Activated naive CD4-positive, alpha-beta T cell treated with anti-CD3 and anti-CD28 coated beads, Interleukin-2, amount 10 ng/mL, durations not matched to agents 7 days and 5 days (primary cell): ENCODE results near the gene ZCCHC14.
A peak's percentile ranks its signal among the peaks of the same experiment; 100 is the strongest.
"Not testable (repeated sequence)": the region's sequence is repeated elsewhere in the genome, so short reads cannot be mapped to it uniquely, and the experiment has no call there.

ENCODE experiments used
- CTCF ChIA-PET: fragments of 350-600 bp; sonication (Branson Sonifier 250); formaldehyde crosslinking; loops from one replicate; lab custom pipeline; 2021; ENCODE audit warnings: antibody characterized with exemption; lab: Charles Lee
- DNase-seq: peaks from one replicate; pipeline ENCODE4 v3.0.0-alpha.2; 2020
- H3K27ac Mint-ChIP-seq: one replicate; pipeline ENCODE4 v1.8.0; 2021; ENCODE audit warnings: mild to moderate bottlenecking, moderate library complexity, mixed read lengths
- H3K27me3 Mint-ChIP-seq: one replicate; pipeline ENCODE4 v1.8.0; 2021; ENCODE audit warnings: mild to moderate bottlenecking, mixed read lengths
- H3K36me3 Mint-ChIP-seq: one replicate; pipeline ENCODE4 v1.8.0; 2021; ENCODE audit warnings: mixed read lengths
- H3K4me1 Mint-ChIP-seq: one replicate; pipeline ENCODE4 v1.8.0; 2021; ENCODE audit warnings: mixed read lengths
- H3K4me3 Mint-ChIP-seq: one replicate; pipeline ENCODE4 v1.8.0; 2021; ENCODE audit warnings: mild to moderate bottlenecking, moderate library complexity, mixed read lengths
- H3K9me3 Mint-ChIP-seq: one replicate; pipeline ENCODE4 v1.8.0; 2021; ENCODE audit warnings: mixed read lengths

ZCCHC14 gene

DNA sequence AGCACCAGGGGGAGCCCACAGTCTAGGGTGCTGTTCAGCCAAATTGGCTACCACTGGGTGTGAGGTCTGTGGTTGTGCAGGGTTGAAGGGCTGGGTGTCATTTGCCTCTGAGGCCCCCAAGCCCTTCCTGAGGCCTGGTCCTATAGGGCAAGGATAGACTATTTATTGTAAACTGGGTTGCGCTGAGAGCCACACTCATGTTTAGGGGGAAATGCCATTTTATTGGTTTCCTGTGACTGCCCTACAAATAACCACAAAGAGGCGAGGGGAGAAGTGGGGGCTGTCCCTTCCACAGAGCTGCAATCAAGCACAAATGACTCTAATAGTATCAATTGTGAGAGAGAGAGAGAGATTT, 3.6 kb upstream of the ZCCHC14 start:
- H3K36me3 Mint-ChIP-seq = no peaks in the 10 kb centered on the region
- no peaks in the 10 kb centered on the region for H3K9me3 Mint-ChIP-seq
- H3K4me3 Mint-ChIP-seq = no peak overlapping the region
- H3K4me1 Mint-ChIP-seq = peaks cover 24% of the 10 kb centered on the region
- H3K27ac Mint-ChIP-seq = no peak overlapping the region
- DNase-seq = no peak
- CTCF ChIA-PET = no interaction called here
- H3K27me3 Mint-ChIP-seq = peaks cover 51% of the 10 kb centered on the region

DNA sequence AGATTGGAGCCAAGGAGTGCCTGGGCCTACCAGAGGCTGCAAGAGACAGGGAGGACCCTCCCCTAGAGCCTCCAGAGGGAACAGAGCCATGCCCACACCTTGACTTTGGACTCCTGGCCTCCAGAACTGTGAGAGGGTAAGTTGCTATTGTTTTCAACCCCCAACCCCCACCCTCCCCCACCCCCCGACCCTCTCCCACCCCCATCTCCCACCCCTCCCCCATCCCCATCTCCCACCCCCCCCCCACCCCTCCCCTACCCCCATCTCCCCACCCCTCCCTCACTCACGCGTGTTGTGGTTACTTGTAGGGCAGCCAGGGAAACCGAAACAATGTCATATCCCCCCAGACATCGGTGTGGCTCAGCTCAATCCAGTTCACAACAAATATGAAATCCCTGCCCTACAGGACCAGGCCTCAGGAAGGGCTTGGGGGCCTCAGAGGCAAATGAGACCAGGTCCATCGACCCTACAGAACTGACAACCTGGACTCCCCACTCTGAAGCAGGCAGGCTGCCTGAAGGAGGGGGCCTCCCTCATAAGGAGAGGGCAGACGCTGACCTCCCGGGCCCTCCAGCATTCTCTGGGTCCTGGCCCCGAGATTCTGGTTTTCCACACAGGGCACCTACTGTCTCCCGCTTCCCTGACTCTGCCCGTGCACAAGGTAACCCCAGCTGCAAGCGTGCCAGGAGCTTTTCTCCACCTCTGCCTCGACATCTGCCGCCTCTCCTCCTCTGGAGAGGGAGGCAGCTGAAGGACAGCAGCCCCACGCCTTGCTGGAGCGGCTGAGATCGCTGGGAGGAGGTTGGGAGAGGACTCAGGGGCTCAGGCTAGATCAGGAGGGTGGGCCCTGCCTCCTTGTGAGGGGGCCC, 3.0 kb upstream of the ZCCHC14 start:
- DNase-seq = no peak
- H3K4me1 Mint-ChIP-seq = peaks cover 30% of the 10 kb centered on the region
- CTCF ChIA-PET = no interaction called here
- H3K27me3 Mint-ChIP-seq = peaks cover 49% of the 10 kb centered on the region
- no peak overlapping the region for H3K27ac Mint-ChIP-seq
- peaks cover 3% of the 10 kb centered on the region for H3K36me3 Mint-ChIP-seq
- no peak overlapping the region for H3K4me3 Mint-ChIP-seq
- H3K9me3 Mint-ChIP-seq = no peaks in the 10 kb centered on the region

DNA sequence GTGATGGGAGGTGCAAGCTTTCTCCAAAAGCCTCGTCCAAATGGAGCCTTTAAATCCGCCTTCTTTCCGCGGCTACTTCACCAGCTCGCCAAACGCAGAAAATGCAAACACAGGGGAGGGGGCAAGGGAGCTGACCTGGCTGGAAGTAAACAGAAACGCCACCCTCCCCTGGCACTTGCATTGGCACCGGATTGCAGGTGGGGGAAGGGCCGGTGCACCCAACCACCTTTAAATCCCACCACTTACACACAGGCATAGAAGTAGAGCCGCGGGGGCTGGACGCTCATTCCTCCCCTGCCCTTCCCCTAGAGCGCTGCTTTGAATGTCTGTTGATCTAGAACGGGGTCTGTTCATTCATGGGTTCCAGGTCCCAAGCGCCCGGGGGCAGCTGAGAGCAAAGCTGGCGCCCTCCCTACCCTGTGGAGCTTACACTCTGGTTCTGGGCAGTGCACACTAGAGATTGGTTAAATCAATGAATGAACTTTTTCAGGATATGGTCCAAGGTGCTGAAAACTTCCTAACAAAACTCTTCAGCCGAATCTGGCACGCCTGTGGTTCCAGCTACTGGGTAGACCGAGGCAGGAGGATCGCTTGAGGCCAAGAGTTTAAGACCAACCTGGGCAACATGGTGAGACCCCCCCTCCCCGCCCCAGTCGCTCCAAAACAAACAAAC, 920 bp upstream of the ZCCHC14 start:
- CTCF ChIA-PET = no interaction called here
- Mint-ChIP-seq H3K36me3 (peaks cover 4% of the 10 kb centered on the region), H3K27ac (no peak overlapping the region), H3K4me3 (peak overlapping the region; percentile 74), H3K27me3 (peaks cover 52% of the 10 kb centered on the region), H3K9me3 (no peaks in the 10 kb centered on the region), H3K4me1 (peaks cover 50% of the 10 kb centered on the region)
- DNase-seq = no peak

DNA sequence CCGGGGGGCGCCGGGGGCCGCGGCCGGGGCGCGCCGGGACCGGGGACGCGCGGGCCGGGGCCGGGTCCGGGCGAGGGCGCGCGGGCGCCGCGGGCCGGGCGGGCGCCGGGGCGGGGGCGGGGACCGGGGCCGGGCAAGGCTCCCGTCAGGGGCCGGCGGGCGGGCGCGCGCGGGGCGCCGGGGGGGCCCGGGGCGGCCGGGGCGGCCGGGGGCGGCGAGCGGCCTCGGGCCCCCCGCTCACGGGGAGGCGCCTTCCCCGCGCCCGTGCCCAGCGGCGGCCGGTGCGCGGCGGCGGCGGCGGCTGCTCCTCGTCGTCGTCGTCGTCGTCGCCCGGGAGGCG, 563 bp downstream of the ZCCHC14 start:
- Mint-ChIP-seq H3K36me3 (peaks cover 5% of the 10 kb centered on the region), H3K9me3 (no peaks in the 10 kb centered on the region), H3K27me3 (peaks cover 48% of the 10 kb centered on the region), H3K4me1 (peaks cover 59% of the 10 kb centered on the region), H3K4me3 (no peak overlapping the region), H3K27ac (no peak overlapping the region)
- DNase-seq = no peak
- CTCF ChIA-PET = no interaction called here

DNA sequence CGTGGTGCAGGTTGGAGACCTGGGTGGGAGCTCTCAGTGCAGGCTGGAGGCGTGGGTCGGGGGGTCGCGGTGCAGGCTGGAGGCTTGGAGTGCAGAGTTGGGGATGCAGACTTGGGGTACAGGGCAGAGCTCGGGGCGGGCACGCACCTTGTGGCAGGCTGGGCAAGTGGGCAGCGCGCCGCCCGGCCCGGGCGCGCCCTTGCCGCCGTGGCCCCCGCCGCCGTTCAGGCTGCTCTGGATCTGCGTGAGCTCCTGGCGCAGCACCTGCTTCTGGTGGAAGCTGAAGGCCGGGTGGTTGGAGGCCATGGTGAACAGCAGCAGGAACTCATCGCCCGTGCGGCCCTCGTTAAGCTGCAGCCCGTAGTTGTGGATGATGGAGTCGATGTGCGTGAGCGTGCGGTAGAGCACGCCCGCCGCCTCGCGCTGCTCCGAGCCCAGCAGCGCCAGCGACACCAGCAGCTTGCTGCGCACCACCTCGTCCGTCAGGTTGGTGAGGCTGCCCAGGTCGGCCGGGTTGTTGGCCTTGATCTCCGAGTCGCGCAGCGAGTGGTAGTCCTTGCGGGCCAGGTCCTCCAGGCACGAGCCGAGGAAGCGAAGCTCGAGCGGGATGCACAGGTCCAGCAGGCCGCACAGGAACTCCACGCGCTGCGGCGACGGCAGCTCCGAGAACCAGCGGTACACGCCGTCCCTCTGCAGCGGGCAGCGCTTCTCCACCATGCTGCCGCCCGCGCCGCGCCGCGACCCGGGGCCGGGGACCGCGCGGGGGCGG, 1.1 kb downstream of the ZCCHC14 start:
- Mint-ChIP-seq H3K27ac (peak overlapping the region; percentile 86), H3K36me3 (peaks cover 5% of the 10 kb centered on the region), H3K27me3 (peaks cover 44% of the 10 kb centered on the region), H3K4me3 (peak overlapping the region; percentile 66), H3K9me3 (no peaks in the 10 kb centered on the region), H3K4me1 (peaks cover 63% of the 10 kb centered on the region)
- peak; percentile 36 for DNase-seq
- CTCF ChIA-PET = no interaction called here

DNA sequence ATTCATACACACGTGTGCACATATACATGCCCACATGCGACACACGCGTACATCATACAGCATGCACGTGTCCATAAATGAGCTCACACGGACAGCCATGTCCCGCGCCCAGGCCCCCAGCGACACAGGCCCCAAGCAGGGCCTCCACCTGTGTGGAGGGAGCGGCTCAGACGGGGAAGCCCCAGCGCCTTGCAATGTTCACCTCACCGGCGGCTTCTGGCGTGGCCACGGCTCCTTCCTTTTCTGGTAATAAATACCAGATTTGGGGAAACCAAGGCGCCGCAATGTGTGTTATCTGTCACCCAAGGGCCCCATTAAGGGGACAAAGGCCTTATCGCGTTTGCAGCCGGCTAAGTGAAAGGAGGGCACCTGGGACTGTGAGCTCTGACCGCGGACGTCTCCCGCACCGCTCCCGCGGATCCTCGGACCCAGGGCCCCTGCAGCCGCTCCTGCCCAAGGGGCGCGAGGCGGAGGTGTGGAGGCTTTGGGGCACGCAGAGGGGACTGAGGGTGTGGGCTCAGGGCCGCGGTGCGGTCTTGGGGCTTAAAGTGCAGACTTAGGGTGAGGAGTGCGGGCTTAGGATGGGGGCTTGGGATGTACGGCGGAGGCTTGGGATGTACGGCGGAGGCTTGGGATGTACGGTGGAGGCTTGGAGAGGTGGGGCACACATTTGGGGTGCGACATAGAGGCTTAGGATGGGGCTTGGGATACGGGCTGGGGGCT, 1.9 kb downstream of the ZCCHC14 start:
- DNase-seq = peak; percentile 63
- CTCF ChIA-PET = not testable (repeated sequence)
- H3K27ac Mint-ChIP-seq = peak overlapping the region; percentile 86

DNA sequence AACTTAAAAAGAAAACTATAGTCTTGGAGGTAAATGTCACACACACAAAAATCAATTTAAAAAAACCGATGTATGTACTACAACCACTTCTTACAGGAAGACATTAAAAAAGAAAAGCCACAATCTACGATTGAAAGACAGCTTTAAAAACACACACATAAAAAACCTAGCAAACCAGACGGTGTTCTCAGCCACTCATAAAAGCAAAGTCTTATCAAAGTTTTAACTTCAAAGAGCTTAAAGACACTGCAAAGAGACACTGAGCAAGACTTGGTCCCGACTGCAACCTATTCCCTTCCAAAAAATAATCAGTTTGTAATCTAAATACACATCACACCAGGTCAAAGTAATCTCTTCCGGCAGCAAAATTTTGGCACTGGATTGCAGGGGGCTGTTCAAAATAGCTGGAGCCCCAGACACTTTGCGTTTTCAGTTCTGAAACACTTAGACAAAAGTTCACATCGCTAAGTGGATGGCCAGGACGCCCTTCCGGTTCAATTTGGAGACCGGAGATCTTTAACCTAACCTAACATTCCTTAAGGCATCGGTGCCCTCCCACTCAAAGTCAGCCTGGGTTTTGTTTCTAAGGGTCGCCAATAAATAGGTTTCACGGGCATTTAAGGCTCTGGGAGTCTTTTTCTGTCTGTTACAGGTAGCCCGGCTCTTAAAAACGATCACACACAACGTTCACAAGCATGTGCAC, 2.6 kb downstream of the ZCCHC14 start:
- H3K4me3 Mint-ChIP-seq = peak overlapping the region; percentile 66
- H3K27ac Mint-ChIP-seq = peak overlapping the region; percentile 70

More for the DNA sequence above, 1.9 kb downstream of the ZCCHC14 start:
- H3K36me3 Mint-ChIP-seq, H3K9me3 Mint-ChIP-seq: not testable (repeated sequence)
- H3K4me1 Mint-ChIP-seq = peaks cover 61% of the 10 kb centered on the region
- H3K4me3 Mint-ChIP-seq = peak overlapping the region; percentile 66
- peaks cover 39% of the 10 kb centered on the region for H3K27me3 Mint-ChIP-seq

DNA sequence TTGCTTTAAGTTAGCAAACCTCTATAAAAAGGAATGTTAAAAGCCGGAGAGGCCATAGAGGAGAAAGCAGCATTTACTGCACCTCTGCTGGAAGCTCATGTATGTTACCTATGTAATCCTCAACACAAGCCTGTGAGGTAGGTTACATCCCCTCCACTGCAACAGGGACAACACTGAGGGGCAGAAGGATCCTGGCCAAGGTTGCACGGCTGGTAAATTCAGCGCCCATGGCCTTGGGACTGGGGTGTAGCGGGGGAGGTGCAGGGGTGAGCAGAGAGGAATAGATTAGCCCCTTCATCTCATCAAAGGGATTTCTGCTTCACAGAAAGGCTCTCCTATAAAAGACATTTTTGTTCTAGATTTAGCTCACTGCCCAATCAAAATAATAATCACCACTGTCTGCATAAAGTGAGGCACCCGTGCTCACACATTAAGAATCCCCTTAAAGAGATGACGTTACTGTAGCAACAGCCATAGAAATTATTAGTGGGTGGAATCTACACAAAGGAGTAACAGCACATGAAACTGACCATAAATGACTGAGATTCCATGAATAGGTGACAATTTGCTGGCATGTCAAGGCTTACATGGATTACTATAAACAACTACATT, 3.3 kb downstream of the ZCCHC14 start:
- Mint-ChIP-seq H3K27ac (peak overlapping the region; percentile 70), H3K27me3 (peaks cover 26% of the 10 kb centered on the region), H3K4me1 (peaks cover 69% of the 10 kb centered on the region), H3K4me3 (peak overlapping the region; percentile 66), H3K36me3 (peaks cover 7% of the 10 kb centered on the region), H3K9me3 (no peaks in the 10 kb centered on the region)
- CTCF ChIA-PET = no interaction called here
- no peak for DNase-seq

More for the DNA sequence above, 2.6 kb downstream of the ZCCHC14 start:
- peak; percentile 40 for DNase-seq
- Mint-ChIP-seq H3K9me3 (no peaks in the 10 kb centered on the region), H3K36me3 (peaks cover 5% of the 10 kb centered on the region), H3K4me1 (peaks cover 64% of the 10 kb centered on the region), H3K27me3 (peaks cover 33% of the 10 kb centered on the region)
- CTCF ChIA-PET = no interaction called here

DNA sequence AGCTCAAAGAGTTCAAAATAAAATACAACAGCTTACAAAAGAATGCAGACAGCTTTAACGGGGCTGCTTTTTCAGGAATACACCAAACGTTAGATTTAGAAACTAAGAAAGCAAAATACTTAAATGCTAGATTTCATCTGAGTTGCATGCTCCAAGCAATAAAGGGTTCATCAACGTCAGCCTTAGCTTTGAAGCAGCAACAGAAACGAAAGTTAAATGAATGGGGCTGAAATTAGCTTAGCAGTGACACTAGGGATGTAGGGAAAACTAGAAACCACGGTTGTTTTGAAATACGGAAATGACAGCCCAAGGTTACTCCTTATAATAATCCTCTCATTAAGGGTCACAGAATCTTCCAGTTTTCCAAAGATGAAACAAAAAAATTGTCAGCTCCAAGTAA, 3.9 kb downstream of the ZCCHC14 start:
- peaks cover 20% of the 10 kb centered on the region for H3K27me3 Mint-ChIP-seq
- H3K36me3 Mint-ChIP-seq, H3K9me3 Mint-ChIP-seq, CTCF ChIA-PET, DNase-seq: not testable (repeated sequence)
- H3K4me1 Mint-ChIP-seq = peaks cover 71% of the 10 kb centered on the region
- H3K27ac Mint-ChIP-seq = peak overlapping the region; percentile 52
- peak overlapping the region; percentile 66 for H3K4me3 Mint-ChIP-seq

DNA sequence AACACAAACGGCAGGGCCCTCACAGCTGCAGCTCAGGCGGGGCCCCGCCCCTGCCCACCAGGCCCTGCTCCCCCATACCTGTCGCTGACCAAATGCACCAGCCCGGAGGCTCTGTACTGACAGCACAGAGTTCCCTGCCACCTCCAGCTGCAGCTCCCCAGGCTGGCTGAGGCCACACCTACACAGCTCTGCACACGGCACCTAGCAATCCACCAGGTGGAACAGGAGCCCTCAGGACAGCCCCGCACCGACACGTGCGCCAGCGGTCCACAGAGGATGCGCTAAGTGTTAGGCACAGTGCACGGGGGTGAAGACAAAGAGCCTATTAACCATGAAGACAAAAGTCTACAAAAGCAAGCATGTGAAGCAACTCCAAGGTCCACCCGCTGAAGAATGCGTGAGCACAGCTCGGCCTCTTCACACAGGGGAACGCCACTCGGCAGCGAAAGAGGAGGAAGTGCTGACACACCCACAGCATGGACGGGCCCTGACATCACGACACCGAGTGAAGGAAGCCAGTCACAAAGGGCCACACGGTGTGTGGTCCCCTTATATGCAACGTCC, 5.4 kb downstream of the ZCCHC14 start:
- peak; percentile 30 for DNase-seq
- Mint-ChIP-seq H3K4me1 (peaks cover 63% of the 10 kb centered on the region), H3K4me3 (peak overlapping the region; percentile 6), H3K36me3 (peaks cover 9% of the 10 kb centered on the region), H3K27me3 (peaks cover 9% of the 10 kb centered on the region), H3K9me3 (no peaks in the 10 kb centered on the region), H3K27ac (no peak overlapping the region)
- CTCF ChIA-PET = no interaction called here

DNA sequence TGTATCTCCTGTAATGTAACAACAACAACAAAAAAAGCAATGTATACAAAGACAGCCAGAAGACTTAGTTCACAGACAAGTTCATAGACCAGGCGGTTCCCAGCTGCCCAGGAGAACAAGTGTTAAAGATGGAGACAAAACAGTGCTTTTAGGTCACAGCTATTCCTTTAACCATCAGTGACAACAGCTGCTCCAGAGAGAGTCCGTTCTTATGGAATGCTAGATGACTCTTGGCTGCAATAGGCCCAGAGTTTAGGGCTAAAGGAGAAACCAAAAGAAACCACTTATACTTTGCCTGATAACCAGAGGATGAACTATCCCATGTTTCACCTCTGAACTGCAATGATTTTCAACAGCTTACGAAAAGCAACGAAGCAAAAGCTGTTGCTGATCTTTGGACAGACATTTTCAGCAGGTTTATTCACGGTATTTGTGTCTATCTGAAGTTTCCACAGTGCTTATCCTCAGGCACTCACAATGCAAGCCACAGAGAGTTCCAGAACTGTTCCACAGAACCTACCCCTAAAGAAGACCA, 6.0 kb downstream of the ZCCHC14 start:
- Mint-ChIP-seq H3K4me1 (peaks cover 63% of the 10 kb centered on the region), H3K27me3 (peaks cover 9% of the 10 kb centered on the region), H3K4me3 (no peak overlapping the region), H3K27ac (no peak overlapping the region), H3K9me3 (no peaks in the 10 kb centered on the region), H3K36me3 (peaks cover 11% of the 10 kb centered on the region)
- DNase-seq = no peak
- CTCF ChIA-PET = no interaction called here

DNA sequence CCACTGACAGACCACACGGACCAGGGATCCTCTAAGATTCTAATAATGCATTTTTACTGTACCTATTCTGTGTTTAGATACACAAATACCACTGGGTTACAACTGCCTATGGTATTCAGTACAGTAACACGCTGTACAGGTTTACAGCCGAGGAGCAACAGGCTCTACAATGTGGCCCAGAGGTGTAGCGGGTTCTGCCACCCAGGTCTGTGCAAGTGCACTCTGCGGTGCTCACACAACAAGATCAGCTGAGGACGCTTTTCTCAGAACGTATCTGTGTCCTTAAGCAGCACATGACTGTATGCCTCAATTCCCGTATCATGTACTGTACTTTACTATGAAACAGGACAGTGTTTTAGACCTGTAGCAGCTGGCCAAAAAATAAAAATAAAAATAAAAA, 6.5 kb downstream of the ZCCHC14 start:
- Mint-ChIP-seq H3K36me3 (peaks cover 10% of the 10 kb centered on the region), H3K27ac (no peak overlapping the region), H3K4me3 (no peak overlapping the region), H3K4me1 (peaks cover 61% of the 10 kb centered on the region), H3K27me3 (peaks cover 9% of the 10 kb centered on the region), H3K9me3 (no peaks in the 10 kb centered on the region)
- no peak for DNase-seq
- CTCF ChIA-PET = no interaction called here

DNA sequence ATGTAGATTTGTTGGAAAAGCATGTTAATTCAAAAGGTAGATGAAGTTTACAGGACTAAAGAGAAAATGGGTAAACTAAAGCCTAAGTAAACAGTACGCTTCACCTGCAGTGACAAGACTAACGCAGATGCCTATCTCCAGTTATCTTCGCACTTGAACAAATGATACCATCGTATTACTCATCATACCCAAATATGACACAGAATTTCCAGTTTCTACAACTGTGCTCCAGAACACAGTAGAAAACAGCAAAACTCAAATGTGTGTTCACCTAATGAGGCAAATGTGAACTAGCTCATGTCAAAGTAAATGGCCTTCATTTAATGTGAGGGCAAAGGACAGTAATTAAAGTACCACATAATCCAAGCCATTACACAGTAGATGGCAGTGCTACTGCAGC, 7.0 kb downstream of the ZCCHC14 start:
- not testable (repeated sequence) for H3K36me3 Mint-ChIP-seq, H3K4me3 Mint-ChIP-seq

More for the DNA sequence above, 7.0 kb downstream of the ZCCHC14 start:
- CTCF ChIA-PET, H3K9me3 Mint-ChIP-seq, H3K27me3 Mint-ChIP-seq, DNase-seq: not testable (repeated sequence)
- H3K4me1 Mint-ChIP-seq = peaks cover 56% of the 10 kb centered on the region
- H3K27ac Mint-ChIP-seq = peak overlapping the region; percentile 39
